HS-5 (cell line): ENCODE measurements around the gene MFSD2A.
"Not testable (repeated sequence)": the region's sequence is repeated elsewhere in the genome, so short reads cannot be mapped to it uniquely, and the experiment has no call there.

Source experiments
- DNase-seq: peaks from one replicate; pipeline ENCODE4 v3.0.0-alpha.2; 2012; ENCODE audit warnings: low read depth

The MFSD2A gene

DNA sequence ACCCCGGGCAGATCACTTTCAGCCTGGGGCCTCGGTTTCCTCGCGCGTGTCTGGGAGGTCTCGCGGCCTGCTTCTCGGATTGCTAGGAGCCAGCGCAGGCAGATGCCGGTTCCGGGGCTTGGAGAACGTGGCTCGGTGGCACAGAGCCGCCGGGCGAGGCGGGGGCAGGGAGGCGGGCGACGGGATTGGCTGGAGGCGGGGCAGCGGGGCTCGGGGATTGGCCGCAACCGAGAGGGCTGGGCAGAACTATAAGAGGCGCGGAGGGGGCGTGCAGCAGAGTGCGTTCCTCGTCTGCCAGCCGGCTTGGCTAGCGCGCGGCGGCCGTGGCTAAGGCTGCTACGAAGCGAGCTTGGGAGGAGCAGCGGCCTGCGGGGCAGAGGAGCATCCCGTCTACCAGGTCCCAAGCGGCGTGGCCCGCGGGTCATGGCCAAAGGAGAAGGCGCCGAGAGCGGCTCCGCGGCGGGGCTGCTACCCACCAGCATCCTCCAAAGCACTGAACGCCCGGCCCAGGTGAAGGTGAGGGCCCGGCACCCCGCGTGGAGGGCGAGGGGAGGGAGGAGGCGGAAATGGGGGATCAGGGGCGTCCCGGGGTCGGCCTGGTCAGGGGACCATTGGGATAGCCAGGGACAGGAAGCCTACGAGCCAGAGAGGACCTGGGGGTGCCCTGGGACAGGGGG, at the start of gene MFSD2A:
Gene MFSD2A, plus strand, starts transcription at position 276 of the 677 bp plus-strand sequence. Its CDS starts 148 bp downstream, at position 424.
- peak; percentile 62 for DNase-seq

DNA sequence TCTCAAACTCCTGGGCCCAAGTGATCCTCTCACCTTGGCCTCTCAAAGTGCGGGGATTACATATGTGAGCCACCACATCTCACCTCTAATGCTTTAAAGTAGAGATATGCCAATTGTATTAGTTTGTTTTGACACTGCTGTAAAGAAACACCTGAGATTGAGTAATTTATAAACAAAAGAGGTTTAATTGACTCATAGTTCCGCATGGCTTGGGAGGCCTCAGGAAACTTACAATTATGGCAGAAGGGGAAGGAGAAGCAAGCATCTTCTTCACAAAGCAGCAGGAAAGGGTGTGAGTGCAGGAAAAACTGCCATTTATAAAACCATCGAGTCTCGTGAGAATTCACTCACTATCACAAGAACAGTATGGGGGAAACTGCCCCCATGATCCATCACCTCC, 49.8 kb upstream of the MFSD2A start:
- no peak for DNase-seq

DNA sequence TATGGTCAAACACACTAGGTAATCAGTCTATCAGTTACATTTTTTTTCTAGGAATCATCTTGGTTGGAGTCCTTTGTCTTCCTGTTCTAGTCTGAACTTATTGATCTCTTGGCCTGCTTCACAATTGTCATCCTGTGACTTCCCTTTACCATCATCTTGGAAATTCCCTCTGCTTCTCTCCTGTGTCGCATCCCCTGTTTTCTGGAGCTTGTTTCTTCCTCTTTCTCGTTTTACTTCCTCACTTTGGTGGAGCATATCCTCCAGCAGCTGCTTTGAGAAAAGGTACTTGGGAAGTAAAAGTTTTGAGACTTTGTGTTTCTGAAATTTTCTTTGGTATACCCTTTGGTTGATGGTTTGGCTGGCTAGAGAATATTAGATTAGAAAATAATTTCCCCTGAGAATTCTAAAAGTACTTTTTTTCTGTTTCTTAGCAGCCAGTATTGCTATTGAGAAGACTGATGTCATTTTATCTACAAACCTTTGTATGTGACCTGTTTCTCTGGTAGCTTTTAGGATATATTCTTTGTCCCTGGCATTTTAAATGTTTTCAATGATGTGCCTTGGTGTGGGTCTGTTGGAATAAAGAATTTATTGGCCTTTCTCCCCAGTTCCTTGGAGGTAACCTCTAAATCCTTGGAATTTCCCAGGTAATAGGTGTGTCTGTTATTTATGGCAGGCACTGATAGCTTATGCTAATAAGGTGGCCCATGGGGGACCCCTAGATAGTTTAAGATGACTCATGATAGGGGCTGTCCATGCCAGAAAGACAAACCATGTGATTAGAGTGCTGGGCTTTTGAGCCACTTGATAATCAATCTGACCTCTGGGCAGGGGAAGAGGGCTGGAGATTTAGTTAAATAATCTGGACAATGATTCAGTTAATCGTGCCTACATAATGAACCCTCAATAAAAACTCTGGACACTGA, 47.2 kb upstream of the MFSD2A start:
- no peak for DNase-seq

DNA sequence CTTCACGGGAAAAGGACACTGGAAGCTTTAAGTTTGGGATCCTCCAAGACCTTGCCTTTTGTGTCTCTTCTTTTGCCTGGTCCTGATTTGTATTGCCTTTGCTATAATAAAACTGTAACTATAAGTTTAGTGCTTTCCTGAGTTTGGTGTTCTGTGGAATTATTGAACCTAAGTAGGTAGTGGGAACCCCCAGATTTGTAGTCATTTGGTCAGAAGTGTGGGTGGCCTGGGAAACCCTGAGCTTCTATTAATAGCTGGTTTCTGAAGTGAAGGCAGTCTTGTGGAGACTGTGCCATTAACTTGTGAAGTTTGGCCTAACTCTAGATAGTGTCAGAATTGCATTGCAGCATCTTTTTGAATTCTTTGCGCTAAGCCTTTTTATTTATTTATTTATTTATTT, 46.4 kb upstream of the MFSD2A start:
- no peak for DNase-seq

DNA sequence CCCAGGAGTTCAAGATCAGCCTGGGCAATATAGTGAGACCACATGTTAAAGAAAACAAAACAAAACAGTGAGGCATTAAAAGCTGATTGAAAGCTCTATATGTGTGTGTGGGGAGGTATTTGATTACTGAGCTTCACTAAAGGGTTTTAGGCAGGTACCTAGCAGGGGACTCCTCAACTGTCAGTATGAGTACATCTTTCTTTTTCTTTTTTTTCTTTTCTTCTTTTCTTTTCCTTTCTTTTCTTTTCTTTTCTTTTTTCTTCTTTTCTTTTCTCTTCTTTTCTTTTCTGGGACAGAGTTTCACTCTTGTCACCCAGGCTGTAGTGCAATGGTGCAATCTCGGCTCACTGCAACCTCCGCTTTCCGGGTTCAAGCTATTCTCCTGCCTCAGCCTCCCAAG, 44.7 kb upstream of the MFSD2A start:
- no peak for DNase-seq

DNA sequence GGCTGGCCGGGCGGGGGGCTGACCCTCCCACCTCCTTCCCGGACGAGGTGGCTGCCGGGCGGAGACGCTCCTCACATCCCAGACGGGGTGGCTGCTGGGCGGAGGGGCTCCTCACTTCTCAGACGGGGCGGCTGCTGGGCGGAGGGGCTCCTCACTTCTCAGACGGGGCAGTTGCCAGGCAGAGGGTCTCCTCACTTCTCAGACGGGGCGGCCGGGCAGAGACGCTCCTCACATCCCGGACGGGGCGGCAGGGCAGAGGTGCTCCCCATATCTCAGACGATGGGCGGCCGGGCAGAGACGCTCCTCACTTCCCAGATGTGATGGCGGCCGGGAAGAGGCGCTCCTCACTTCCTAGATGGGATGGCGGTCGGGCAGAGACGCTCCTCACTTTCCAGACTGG, 41.8 kb upstream of the MFSD2A start:
- DNase-seq, result not testable (repeated sequence)

DNA sequence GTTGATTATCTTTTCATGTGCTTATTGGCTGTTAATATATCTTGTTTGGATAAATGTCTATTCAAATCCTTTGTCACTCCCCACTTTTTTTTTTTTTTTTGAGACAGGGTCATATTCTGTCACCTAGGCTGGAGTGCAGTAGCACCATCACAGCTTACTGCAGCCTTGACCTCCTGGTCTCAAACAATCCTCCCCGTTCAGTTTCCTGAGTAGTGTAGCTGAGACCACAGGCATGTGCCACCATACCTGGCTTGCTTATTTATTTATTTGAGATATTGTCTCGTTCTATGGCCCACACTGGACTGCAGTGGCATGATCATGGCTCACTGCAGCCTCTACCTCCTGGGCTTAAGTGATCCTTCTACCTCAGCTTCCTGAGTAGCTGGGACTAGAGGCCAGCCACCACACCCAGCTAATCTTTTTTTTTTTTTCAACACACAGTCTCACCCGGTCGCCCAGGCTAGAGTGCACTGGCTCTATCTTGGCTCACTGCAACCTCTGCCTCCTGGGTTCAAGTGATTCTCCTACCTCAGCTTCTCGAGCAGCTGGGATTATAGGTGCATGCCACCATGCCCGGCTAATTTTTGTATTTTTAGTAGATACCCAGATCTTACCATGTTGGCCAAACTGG, 39.3 kb upstream of the MFSD2A start:
- DNase-seq, result no peak

DNA sequence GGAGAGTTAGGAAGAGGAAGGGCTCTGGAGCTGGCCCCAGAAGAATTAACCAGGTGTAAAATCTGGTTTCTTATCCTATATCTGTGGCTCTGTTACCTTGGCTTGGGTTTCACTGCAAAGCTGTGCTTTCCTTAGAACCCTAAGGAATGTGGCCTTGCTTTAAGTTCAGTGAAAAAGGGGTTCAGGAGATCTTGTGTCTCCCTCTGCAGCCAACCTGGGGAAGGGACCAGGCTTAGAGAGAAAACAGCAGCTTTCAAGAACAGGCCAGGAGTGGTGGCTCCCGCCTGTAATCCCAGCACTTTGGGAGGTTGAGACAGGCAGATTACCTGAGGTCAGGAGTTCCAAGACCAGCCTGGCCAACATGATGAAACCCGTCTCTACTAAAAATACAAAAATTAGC, 37.1 kb upstream of the MFSD2A start:
- DNase-seq, result no peak

DNA sequence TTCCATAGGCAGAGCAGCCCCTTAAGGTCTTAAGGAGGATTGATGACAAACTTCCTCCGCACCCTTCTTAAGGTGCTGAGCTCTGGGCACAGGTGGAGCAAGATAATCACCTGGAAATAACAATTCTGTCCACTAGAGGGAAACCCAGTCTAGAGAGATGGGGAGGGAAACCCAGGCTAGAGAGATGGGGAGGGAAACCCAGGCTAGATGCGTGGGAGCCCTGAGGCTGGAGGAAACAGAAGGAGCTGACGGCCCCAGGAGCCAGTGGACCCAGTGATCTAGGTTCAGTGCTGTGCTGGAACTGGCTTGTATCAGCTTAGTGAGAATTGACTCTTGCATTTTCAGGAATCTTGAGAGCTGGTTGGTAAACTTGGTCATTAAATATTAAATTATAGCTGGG, 35.4 kb upstream of the MFSD2A start:
- DNase-seq, result no peak

DNA sequence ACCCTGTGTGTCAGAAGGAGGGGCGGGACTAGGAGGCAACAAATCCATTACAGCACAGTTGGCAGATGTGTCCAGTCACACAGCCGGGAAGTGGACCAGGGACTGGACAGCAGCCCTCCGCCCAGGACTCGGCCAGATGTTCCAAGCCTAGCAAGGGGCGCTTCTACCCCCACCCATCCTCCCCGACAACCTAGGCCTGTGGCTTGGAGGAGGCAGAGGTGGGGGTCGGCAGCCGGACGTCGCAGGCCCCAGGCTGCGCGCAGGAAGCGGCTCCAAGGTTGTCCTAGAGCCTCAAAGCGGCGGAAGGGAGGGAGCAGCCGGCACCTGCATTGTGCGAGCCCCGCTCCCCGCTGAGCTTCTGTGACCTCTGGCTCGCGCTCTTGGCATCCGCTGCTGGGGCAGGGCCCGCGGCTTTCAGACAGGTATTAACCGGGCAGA, 32.7 kb upstream of the MFSD2A start:
- DNase-seq, result no peak

DNA sequence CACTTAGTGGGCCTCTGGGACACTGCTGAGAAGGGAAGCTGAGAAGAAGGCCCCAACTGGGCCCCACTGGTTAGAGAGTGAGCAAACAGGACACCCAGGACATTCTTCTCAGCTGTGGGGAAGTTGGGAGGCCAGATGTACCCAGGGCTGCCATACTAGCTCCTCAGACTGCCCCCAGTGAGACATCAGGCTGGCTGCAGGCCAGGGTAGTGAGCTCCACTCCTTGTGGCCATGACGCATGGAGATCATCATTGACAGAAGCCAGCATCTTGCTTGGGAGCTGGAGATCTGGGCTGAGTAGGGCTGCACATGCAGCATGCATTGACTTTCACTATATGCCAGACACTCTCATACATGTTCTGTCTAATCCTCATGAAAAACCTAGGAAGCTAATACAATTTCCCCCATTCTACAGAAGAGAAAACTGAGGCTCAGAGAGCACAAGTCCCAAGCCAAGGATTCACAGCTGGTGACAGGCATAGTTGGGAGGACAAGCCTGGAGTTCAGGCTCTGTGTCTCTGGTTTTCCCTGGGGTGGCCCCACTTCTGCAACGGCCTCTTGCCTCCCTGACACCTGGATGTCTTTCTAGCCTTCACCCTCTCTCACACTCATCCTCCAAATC, 29.1 kb upstream of the MFSD2A start:
- DNase-seq, result no peak

DNA sequence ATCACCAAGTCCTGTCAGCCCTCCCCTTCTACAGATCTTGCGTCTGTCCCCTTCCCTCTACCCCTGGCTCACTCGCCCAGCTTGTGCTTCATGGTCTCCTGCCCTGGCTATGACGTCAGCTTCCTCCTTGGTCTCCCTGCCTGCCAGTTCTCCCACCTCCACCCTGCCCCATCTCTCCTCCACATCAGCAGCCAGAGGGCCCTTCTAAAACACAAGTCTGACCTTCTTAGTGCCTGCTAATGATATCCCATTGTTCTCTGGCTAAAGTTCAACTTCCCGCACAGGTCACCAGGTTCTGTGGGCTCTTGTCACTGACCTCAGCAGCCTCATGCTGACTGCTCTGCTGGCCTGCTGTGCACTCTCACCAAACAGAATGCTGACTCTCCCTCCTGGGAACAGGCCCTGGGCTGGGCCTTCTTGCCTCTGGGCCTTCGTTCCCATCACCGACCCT, 28.6 kb upstream of the MFSD2A start:
- DNase-seq, result no peak

DNA sequence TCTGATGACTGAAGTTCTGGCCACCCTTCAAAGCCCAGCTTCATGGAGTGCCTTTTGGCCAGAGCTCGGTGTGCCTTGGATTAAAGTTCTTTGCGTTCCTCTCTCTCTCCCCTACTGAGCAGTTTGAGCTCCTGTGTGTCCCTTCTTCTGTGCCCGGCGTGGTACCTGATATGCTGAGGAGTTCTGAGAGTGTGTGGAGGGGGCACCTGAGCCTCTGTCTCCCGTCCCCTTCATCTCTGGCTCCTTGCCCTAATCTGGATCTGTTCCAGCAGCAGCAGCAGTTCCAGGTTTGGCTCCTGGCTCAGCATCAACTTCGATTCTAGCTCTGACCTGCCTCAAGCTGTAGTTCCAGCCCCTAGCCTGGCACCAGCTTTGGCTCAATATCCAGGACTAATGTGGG, 28.1 kb upstream of the MFSD2A start:
- no peak for DNase-seq

DNA sequence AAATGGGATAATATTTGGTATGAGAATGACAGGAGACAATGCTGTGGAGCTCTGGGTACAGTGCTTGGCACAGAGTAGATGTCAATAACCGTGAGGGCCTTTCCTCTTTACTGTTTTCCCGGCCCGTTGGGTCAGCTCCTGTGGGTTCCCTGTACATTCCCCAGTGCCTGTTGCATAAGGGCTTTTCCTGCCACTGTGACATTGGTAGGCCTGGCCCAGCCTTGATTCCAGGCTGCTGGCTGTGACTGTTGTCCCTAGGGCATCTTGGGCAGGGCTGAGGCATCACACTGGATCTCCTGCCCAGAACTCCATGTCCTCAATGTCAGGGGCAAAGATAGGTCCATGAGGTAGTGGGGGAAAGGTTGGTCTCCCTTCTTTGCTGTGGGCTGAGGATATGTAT, 27.4 kb upstream of the MFSD2A start:
- DNase-seq, result no peak

DNA sequence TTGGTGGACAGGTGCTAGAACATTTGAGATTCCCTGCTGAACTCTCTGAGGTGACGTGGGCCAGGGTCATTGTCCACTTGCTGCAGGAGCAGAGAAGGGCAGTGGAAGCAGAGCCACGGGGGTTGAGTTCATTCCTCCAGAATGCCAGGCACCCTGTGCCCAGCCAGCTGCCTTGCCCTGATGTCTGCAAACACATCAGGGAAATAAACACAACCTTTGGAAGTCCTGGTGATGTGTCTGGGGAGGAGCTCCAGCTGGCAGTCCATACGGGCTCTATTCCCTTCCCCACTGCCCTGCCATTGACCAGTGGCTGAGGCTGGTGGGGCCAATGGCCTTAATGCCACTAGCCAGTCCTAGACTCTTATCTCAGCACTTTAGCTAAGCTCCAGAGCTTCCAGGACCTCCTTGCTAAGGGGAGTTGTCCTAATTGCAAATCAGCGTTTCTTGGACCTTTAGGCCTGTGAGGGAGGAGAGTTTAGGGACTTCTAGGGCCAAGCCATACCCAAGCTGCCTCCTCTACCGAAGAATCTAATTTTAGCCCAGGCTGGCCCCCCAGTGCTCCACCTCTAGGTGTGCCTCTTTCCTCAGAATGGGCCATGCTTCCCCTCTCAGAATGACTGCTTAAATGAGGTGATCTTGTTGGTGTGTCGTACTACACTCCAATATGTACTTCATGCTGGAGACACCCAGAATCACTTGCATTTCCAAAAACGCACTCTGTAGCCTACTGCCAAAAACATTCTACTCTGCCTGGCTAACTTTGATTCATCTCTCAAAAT, 25.9 kb upstream of the MFSD2A start:
- DNase-seq, result no peak

DNA sequence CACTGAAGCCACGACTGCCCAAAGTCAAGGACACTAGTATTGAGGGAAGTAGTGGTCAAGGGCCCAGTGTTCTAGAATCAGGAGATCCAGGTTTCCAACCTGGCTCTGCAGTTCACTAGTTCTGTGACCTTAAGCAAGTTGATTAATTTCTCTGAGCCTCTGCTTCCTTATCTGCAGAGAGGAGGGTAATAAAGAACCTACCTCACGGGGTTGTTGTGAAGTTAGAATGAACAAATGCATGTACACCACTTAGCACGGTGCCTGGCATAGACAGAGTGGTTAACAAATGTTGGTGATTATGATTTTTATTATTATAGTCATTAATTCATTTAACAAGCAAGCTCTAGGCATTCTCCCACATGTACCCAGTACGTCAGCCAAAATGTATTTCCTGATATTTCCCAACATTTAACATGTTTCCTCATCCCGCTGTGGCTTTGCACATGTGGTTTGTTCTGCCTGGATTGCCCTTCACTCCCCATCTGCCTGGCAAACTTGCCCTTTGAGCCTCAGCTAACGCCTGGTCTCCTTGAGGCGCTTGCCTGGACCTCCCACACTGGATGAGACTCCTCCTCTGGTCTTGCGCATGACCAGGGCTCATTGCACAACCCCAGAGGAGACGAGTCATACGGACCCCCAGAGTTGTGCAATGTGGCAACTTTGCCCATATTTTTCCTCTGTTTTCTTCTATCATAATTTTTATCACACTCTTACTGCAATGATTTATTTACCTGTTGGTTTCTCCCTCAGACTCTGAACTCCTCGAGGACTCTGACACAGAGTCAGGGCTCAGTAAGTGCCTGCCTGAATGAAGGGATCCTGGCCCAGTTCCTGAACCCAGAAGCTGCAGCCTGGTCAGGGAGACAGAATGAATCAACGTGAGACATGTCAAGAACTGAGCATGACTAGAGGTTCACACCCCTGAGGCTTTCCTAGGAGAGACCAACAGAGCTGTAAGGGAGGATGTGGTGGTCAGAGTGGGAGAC, 20.7 kb upstream of the MFSD2A start:
- peak; percentile 97 for DNase-seq

DNA sequence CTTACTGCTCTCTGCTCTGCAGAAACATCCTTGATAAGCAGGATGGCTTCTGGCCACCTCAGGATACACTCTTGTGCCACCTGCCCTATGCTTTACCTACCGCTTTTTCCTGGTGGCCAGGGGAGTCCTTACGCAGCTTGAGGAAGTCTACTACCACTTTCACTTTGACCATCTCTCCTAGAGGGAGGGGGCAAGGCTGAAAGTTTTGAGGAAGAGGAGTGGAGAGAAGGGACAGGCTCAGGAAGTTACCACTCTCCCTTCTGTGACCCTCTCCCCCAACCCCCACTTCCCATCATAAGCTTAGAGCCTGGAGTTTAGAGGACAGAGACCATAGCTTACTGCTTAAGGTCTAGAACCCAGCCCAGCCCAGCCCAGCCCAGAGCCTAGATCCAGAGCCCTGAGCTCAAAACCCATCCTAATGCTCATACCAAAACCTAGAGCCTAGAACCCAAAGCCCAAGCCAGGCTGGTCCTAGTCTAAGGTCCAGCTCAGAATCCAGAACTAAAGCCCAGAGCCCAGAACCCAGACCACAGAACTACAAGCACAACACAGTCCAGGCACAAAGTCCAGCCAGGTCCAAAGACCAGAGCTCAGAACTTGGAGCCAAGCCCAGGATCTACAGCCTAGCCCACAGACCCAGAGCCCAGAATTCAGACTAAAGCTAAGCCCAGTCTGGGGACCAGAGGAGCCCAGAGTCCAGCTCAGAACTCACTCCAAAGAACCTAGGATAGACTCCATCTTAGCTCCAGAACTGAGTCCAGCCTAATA, 18.0 kb upstream of the MFSD2A start:
- DNase-seq, result no peak

DNA sequence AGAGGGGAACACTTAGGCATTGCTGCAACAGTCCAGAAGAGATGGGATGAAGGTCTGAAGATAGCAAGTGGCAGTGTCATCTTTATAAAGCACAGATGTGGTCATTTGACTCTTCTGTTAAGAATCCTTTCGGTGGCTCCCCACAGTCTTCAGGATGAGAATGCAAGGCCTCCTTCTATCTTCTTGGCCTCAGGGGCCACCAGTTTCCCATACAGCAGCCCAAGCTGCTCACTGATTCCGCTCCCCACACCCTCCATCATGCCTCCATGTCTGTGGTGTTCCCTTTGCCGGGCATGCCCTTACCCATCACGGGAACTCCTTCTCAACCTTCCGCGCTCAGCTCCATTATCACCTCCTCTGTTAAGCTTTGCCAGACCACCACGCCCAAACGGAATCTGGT, 16.1 kb upstream of the MFSD2A start:
- no peak for DNase-seq

DNA sequence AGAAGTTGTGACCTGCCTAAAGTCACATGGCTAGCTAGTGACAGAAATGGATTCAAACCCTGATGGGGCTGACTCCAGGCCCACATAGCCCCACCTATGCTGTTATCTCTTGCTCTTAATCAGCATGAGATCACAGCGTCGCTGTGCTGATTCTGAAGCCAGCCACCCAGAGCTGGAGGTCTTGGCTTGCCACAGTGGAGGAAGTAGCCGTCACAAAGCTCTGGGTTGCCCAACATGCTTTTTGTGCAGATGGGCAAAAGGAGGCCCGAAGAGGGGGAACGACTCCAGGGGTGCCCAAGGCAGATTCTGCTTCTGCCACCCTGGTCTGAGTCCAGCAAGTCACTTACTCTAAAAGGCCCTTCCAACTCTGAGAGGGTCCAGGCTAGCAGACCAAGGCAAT, 14.7 kb upstream of the MFSD2A start:
- no peak for DNase-seq
